Peyer's patch (tissue), 4 donors: ENCODE measurements around the gene ACLY.

Experiments used
- POLR2A ChIP-seq, 2 donors: fragments of 450-650 bp; IDR thresholded peaks; one replicate each; pipeline ENCODE4 v1.5.1; 2017; ENCODE audit warnings: antibody characterized with exemption in 2 of 2, mild to moderate bottlenecking in 2 of 2, moderate library complexity in 2 of 2
- TF ChIP-seq, protein P1 (sequence below), 6 experiments: fragments of 450-650 bp in 4 of 6; fragments of 200-600 bp in 2 of 6; sonication (generic) in 1 of 6; IDR thresholded peaks; one replicate each; pipeline ENCODE4 v1.5.1; 2017 to 2019; ENCODE audit warnings: antibody characterized with exemption in 6 of 6, mild to moderate bottlenecking in 3 of 6, moderate library complexity in 1 of 6

GRCh38 chr17:41837761-41838538, 80.8 kb downstream of the ACLY start, which contains the start of gene KLHL10:
- TF ChIP-seq POLR2A (IDR thresholded peaks at IDR 0.05) = no peak
- TF ChIP-seq, protein P1, sequence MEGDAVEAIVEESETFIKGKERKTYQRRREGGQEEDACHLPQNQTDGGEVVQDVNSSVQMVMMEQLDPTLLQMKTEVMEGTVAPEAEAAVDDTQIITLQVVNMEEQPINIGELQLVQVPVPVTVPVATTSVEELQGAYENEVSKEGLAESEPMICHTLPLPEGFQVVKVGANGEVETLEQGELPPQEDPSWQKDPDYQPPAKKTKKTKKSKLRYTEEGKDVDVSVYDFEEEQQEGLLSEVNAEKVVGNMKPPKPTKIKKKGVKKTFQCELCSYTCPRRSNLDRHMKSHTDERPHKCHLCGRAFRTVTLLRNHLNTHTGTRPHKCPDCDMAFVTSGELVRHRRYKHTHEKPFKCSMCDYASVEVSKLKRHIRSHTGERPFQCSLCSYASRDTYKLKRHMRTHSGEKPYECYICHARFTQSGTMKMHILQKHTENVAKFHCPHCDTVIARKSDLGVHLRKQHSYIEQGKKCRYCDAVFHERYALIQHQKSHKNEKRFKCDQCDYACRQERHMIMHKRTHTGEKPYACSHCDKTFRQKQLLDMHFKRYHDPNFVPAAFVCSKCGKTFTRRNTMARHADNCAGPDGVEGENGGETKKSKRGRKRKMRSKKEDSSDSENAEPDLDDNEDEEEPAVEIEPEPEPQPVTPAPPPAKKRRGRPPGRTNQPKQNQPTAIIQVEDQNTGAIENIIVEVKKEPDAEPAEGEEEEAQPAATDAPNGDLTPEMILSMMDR (IDR thresholded peaks at IDR 0.05) = no peak
